SU-DHL-6 (cell line): Measurements from ENCODE around the gene TPSB2.
"Not testable (repeated sequence)": the region's sequence is repeated elsewhere in the genome, so short reads cannot be mapped to it uniquely, and the experiment has no call there.

Experiments
- H2AFZ ChIP-seq: fragments of 200-600 bp; sonication (generic); 2 replicates; pipeline ENCODE4 v1.6.1; 2014; ENCODE audit warnings: low read depth, mild to moderate bottlenecking, moderate library complexity, mixed read lengths, antibody characterized with exemption, low read length; ENCODE audit not compliant: severe bottlenecking
- H3F3A ChIP-seq: fragments of 200-600 bp; shearing (Covaris generic); 2 replicates; pipeline ENCODE4 v1.6.0; 2016; ENCODE audit warnings: antibody characterized with exemption, mild to moderate bottlenecking; ENCODE audit not compliant: insufficient read depth
- H3K27ac ChIP-seq: fragments of 200-600 bp; sonication (generic); 2 replicates; pipeline ENCODE4 v1.5.1; 2016; ENCODE audit warnings: low read depth, mild to moderate bottlenecking, low read length, moderate library complexity, mixed read lengths
- H3K27me3 ChIP-seq: fragments of 200-600 bp; sonication (generic), shearing (Covaris generic); 2 replicates; pipeline ENCODE4 v1.6.0; 2014; ENCODE audit warnings: mild to moderate bottlenecking, low read length
- H3K36me3 ChIP-seq: fragments of 200-600 bp; sonication (generic); 2 replicates; pipeline ENCODE4 v1.6.1; 2014; ENCODE audit warnings: mild to moderate bottlenecking, low read length, mixed read lengths
- H3K4me2 ChIP-seq: fragments of 300-600, 200-600 bp; shearing (Covaris generic), sonication (generic); 2 replicates; pipeline ENCODE4 v1.6.0; 2014; ENCODE audit warnings: low read length, low read depth, mild to moderate bottlenecking; ENCODE audit not compliant: poor library complexity, severe bottlenecking
- H3K4me3 ChIP-seq: fragments of 200-600 bp; sonication (generic); 2 replicates; pipeline ENCODE4 v1.5.1; 2014; ENCODE audit warnings: antibody characterized with exemption, low read length, mild to moderate bottlenecking, mixed read lengths; ENCODE audit not compliant: insufficient read depth, poor library complexity, severe bottlenecking
- H3K79me2 ChIP-seq: fragments of 200-600 bp; sonication (generic); 2 replicates; pipeline ENCODE4 v1.6.1; 2014; ENCODE audit warnings: mild to moderate bottlenecking, low read length, moderate library complexity; ENCODE audit not compliant: insufficient read depth
- H3K9ac ChIP-seq: fragments of 200-600 bp; sonication (generic); 2 replicates; pipeline ENCODE4 v1.7.0; 2014; ENCODE audit warnings: mild to moderate bottlenecking, low read length
- H3K9me2 ChIP-seq: fragments of 200-600 bp; sonication (generic); replicated peaks from 2 replicates; pipeline ENCODE4 v1.6.1; 2014; ENCODE audit warnings: low read length; ENCODE audit not compliant: insufficient read depth
- H3K9me3 ChIP-seq: fragments of 200-600 bp; sonication (generic); 2 replicates; pipeline ENCODE4 v1.6.1; 2014; ENCODE audit warnings: low read length, mixed read lengths; ENCODE audit not compliant: insufficient read depth
- H4K20me1 ChIP-seq: fragments of 200-600 bp; sonication (generic); 2 replicates; pipeline ENCODE4 v1.6.1; 2014; ENCODE audit warnings: low read depth, mild to moderate bottlenecking, antibody characterized with exemption, low read length, moderate library complexity, mixed read lengths
- EZH2phosphoT487 ChIP-seq: fragments of 200-600 bp; sonication (generic), shearing (Covaris generic); conservative IDR thresholded peaks from 2 replicates; pipeline ENCODE4 v1.6.1; 2018; ENCODE audit warnings: mild to moderate bottlenecking, antibody characterized with exemption, low read length, moderate library complexity, mixed read lengths
- TF ChIP-seq, protein P1 (sequence below): fragments of 200-600 bp; sonication (generic); IDR thresholded peaks from one replicate; pipeline ENCODE4 v1.5.1; 2017; ENCODE audit warnings: antibody characterized with exemption, mild to moderate bottlenecking, low read length, moderate library complexity; ENCODE audit not compliant: insufficient read depth, poor library complexity, severe bottlenecking

Gene TPSB2

DNA sequence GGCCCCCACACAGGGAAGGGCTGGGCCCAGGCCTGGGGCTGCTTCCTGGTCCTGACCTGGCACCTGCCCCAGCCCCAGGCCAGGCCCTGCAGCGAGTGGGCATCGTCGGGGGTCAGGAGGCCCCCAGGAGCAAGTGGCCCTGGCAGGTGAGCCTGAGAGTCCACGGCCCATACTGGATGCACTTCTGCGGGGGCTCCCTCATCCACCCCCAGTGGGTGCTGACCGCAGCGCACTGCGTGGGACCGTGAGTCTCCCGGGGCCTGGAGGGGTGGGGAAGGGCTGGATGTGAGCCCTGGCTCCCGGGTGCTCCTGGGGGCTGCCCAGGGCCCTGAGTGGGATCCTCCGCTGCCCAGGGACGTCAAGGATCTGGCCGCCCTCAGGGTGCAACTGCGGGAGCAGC is 11.1 kb upstream of the TPSB2 start:
- H3K9ac ChIP-seq, H3F3A ChIP-seq, H3K36me3 ChIP-seq, H2AFZ ChIP-seq, H3K27ac ChIP-seq, H3K4me2 ChIP-seq, H3K9me3 ChIP-seq, H4K20me1 ChIP-seq, H3K9me2 ChIP-seq, H3K4me3 ChIP-seq, H3K27me3 ChIP-seq, H3K79me2 ChIP-seq: not testable (repeated sequence)

DNA sequence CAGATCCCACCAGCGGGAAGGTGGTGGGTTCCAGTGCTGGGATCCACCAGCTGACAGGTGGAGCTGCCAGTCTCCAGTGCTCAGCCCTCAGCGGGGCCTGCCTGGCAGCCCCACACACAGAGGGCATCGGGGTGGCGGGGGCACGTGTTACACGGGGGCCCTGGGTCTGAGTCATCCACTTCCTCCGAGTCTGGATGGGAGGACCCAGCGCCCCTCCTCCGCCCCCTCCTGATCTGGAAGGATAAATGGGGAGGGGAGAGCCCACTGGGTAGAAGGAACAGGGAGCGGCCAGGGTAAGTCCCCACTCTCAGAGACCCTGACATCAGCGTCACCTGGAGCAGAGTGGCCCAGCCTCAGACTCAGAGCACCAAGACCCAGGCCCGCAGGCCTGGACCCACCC is 10.5 kb upstream of the TPSB2 start, which contains the start of gene TPSAB1:
TPSAB1 (plus strand) TSS at position 270 of the 400 bp plus-strand sequence. CDS start 234 bp downstream, outside the sequence.
- not testable (repeated sequence) for H3K27me3 ChIP-seq, H3K9me3 ChIP-seq, H3K9me2 ChIP-seq, H2AFZ ChIP-seq, H3K79me2 ChIP-seq, H3K4me2 ChIP-seq, H4K20me1 ChIP-seq, H3K9ac ChIP-seq, H3F3A ChIP-seq, H3K36me3 ChIP-seq, H3K27ac ChIP-seq, H3K4me3 ChIP-seq

DNA sequence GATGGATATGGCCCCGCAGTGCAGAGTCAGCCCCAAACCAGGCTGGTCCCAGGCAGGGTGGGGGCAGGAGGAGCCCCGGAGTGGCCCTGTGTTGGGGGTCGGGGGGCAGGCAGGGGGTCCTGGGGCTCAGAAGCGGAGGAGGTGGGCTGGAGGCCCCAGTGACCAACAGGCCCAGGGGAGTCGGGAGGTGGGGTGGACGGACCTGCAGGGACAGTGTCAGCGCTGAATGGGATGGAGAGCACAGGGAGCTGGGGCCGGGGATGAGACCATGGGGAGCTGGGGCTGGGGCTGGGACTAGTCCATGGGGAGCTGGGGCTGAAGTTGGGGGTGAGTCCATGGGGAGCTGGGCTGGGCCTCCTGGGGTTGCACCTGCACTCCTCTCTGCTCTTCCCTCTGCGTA is 9.6 kb upstream of the TPSB2 start:
- H3K9ac ChIP-seq, H3K79me2 ChIP-seq, H3K9me2 ChIP-seq, H3F3A ChIP-seq, H3K36me3 ChIP-seq, H3K27ac ChIP-seq, H3K9me3 ChIP-seq, H2AFZ ChIP-seq, H4K20me1 ChIP-seq, H3K27me3 ChIP-seq, H3K4me3 ChIP-seq, H3K4me2 ChIP-seq: not testable (repeated sequence)

DNA sequence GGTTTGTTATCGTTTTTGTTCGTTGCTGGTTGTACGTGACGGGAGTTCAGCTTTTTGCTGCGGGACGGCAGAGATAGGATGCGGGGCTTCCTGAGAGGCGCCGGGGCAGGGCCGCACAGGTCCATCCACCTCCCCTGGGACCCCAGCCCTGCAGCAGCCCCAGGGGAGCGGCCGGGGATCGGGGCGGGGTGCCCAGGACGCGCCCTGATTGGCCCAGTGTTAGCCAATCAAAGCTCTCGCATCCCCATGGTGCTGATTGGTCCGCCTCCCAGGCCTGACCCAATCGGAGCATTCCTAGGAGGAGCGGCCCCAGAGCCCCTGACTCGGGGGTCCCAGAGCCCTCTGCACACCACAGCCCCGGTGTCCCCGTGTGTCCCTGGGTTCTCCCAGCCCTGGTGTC is 8.9 kb upstream of the TPSB2 start:
- H2AFZ ChIP-seq, H3K9me2 ChIP-seq, H3K36me3 ChIP-seq, H3K27me3 ChIP-seq, H3K79me2 ChIP-seq, H3K4me3 ChIP-seq, H3K4me2 ChIP-seq, H4K20me1 ChIP-seq, H3F3A ChIP-seq, H3K9ac ChIP-seq, H3K27ac ChIP-seq, H3K9me3 ChIP-seq: not testable (repeated sequence)

DNA sequence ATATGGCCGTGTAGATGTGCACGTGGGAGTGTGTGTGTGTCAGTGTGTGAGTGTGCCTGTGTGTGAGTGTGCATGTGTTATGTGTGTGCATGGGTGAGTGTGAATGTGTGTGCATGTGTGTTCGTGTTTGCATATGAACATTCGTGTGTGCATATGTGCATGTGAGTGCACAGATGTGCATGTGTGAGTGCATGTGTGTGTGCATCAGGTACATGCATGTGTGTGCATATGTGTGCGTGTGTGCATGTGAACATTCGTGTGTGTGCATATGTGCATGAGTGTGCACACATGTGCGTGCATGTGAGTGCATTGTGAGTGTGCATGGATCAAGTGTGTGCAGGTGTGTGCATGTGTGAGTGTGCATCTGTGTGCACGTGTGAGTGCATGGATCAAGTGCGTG is 8.0 kb upstream of the TPSB2 start:
- H3K36me3 ChIP-seq: no peaks in the 10 kb centered on the region
- no peak for TF ChIP-seq EZH2phosphoT487
- TF ChIP-seq, protein P1, sequence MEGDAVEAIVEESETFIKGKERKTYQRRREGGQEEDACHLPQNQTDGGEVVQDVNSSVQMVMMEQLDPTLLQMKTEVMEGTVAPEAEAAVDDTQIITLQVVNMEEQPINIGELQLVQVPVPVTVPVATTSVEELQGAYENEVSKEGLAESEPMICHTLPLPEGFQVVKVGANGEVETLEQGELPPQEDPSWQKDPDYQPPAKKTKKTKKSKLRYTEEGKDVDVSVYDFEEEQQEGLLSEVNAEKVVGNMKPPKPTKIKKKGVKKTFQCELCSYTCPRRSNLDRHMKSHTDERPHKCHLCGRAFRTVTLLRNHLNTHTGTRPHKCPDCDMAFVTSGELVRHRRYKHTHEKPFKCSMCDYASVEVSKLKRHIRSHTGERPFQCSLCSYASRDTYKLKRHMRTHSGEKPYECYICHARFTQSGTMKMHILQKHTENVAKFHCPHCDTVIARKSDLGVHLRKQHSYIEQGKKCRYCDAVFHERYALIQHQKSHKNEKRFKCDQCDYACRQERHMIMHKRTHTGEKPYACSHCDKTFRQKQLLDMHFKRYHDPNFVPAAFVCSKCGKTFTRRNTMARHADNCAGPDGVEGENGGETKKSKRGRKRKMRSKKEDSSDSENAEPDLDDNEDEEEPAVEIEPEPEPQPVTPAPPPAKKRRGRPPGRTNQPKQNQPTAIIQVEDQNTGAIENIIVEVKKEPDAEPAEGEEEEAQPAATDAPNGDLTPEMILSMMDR: no peak

DNA sequence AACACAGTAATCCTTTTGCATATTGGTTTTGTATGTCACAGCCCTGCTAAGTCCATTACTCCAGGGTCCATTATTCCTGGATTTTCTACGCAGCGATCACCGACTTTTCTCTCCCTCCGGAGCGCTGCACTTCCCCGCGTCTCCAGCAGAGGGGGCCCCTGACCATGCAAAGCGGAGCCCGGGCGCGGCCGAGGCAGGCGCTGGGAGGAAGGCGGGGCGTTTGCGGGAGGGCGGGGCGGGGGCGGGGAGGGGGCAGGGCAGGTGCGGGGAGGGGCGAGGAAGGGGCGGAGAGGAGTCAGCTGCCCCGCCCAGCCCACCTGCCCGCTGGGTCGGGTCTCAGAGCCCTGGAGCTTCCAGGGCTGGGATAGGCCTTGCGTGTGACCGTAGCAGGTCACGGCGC is 6.7 kb upstream of the TPSB2 start:
- not testable (repeated sequence) for H3K9me3 ChIP-seq, H3K9me2 ChIP-seq, H3K9ac ChIP-seq, H3K36me3 ChIP-seq, H3K27me3 ChIP-seq, H3F3A ChIP-seq, H2AFZ ChIP-seq, H3K79me2 ChIP-seq, H3K27ac ChIP-seq, H3K4me3 ChIP-seq, H4K20me1 ChIP-seq, H3K4me2 ChIP-seq

More for the DNA sequence above, 8.0 kb upstream of the TPSB2 start:
- no peaks in the 10 kb centered on the region for H3K9me3 ChIP-seq
- no peaks in the 10 kb centered on the region for H4K20me1 ChIP-seq
- no peak overlapping the region for H3K4me2 ChIP-seq
- H3K4me3 ChIP-seq: no peak overlapping the region
- H2AFZ ChIP-seq: no peak overlapping the region
- H3K79me2 ChIP-seq: no peaks in the 10 kb centered on the region
- no peaks in the 10 kb centered on the region for H3K9me2 ChIP-seq
- no peaks in the 10 kb centered on the region for H3K27me3 ChIP-seq
- H3K27ac ChIP-seq: no peak overlapping the region
- no peak overlapping the region for H3K9ac ChIP-seq
- H3F3A ChIP-seq: no peaks in the 10 kb centered on the region

DNA sequence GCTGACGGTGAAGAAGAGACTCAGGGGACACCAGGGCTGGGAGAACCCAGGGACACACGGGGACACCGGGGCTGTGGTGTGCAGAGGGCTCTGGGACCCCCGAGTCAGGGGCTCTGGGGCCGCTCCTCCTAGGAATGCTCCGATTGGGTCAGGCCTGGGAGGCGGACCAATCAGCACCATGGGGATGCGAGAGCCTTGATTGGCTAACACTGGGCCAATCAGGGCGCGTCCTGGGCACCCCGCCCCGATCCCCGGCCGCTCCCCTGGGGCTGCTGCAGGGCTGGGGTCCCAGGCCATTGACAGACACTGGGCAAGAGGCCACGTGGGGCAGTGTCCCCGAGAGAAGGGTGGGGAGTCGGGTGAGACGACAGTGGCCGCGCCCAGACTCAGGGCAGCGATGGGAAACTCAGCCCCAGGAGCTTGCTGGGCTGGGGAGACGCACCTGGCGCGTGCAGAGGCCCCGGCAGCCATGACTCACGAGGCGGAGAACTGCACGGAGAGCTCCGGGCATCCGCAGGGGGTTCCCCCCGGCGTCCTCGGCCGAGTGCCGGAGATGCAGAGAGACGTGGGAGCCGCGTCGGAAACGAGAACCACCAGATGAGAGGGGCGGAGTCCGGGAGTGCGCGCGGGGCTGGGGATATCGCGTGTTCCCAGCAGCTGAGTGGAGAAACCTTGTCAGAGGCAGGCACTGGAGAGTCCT is 2.2 kb upstream of the TPSB2 start:
- H3K9ac ChIP-seq, H2AFZ ChIP-seq, H3K9me3 ChIP-seq, H3K36me3 ChIP-seq, H3K79me2 ChIP-seq, H3F3A ChIP-seq, H3K27me3 ChIP-seq, H3K4me2 ChIP-seq, H3K9me2 ChIP-seq, H4K20me1 ChIP-seq, H3K4me3 ChIP-seq, H3K27ac ChIP-seq: not testable (repeated sequence)
